Gastroesophageal sphincter (tissue), 3 donors: ENCODE results near the gene RABIF.

Experiments
- CTCF ChIP-seq, 4 experiments: fragments of 200-600 bp in 2 of 4; fragments of 450-650 bp in 2 of 4; sonication (generic) in 1 of 4; IDR thresholded peaks; one replicate each; pipeline ENCODE4 v1.5.1; 2017 to 2019; ENCODE audit warnings: antibody characterized with exemption in 4 of 4, mild to moderate bottlenecking in 2 of 4, moderate library complexity in 2 of 4
- POLR2AphosphoS5 ChIP-seq: sonication (generic); formaldehyde crosslinking; IDR thresholded peaks from one replicate; pipeline ENCODE4 v1.6.1; 2017; ENCODE audit warnings: antibody characterized with exemption

DNA sequence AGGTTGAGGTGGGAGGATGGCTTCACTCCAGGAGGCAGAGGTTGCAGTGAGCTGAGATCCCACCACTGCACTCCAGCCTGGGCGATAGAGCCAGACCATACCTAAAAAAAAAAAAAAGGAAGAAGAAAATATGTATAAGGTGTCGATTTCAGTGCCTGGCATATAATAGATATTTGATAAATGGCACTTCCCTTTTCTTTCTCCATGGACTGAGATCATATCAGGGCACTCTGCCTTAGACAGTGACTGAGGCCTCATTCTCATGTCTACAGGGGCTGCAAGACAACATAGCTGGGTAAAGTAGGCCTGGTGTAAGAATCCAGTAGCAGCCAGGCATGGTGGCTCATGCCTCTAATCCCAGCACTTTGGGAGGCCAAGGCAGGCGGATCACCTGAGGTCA lies 57.0 kb downstream of the RABIF start:
- no peak for TF ChIP-seq CTCF (IDR thresholded peaks at IDR 0.05)
- TF ChIP-seq POLR2AphosphoS5: no peak
